ENCODE measurements around the gene KDM2A.

KDM2A gene

GRCh38 chr11:67239783-67240575 is 120.9 kb downstream of the KDM2A start:
- peak; percentile 92 for DNase-seq

- peak; percentile 86 for DNase-seq
Observed at GRCh38 chr11:67240576-67241389, 121.7 kb downstream of the KDM2A start.

GRCh38 chr11:67242548-67242947 is 123.5 kb downstream of the KDM2A start:
- no peak for DNase-seq

- DNase-seq, result no peak
Observed at GRCh38 chr11:67243051-67243450, 124.0 kb downstream of the KDM2A start.

GRCh38 chr11:67245046-67245445 is 126.0 kb downstream of the KDM2A start:
- DNase-seq, result no peak

- no peak for DNase-seq
Observed at GRCh38 chr11:67247946-67248550, 129.0 kb downstream of the KDM2A start.

- no peak for DNase-seq
Observed at GRCh38 chr11:67248653-67249052, 129.6 kb downstream of the KDM2A start.

- no peak for DNase-seq
Observed at GRCh38 chr11:67250059-67251043, 131.3 kb downstream of the KDM2A start.

GRCh38 chr11:67251841-67252240 is 132.8 kb downstream of the KDM2A start:
- DNase-seq, result no peak

- peak; percentile 59 for DNase-seq
Observed at GRCh38 chr11:67252831-67253239, 133.8 kb downstream of the KDM2A start.

- DNase-seq, result peak; percentile 54
Observed at GRCh38 chr11:67253872-67254624, 135.0 kb downstream of the KDM2A start.

GRCh38 chr11:67254798-67255197 is 135.7 kb downstream of the KDM2A start:
- DNase-seq, result peak; percentile 53

- no peak for DNase-seq
Observed at GRCh38 chr11:67255353-67255752, 136.3 kb downstream of the KDM2A start.

GRCh38 chr11:67255864-67256263 is 136.8 kb downstream of the KDM2A start:
- DNase-seq, result peak; percentile 55

GRCh38 chr11:67256477-67257135 is 137.5 kb downstream of the KDM2A start:
- peak; percentile 55 for DNase-seq

GRCh38 chr11:67260406-67260805 is 141.3 kb downstream of the KDM2A start:
- DNase-seq, result no peak

- peak; percentile 82 for DNase-seq
Observed at GRCh38 chr11:67260885-67261639, 142.0 kb downstream of the KDM2A start.

GRCh38 chr11:67261640-67261945 is 142.5 kb downstream of the KDM2A start:
- no peak for DNase-seq

GRCh38 chr11:67261946-67262681 is 143.1 kb downstream of the KDM2A start:
- no peak for DNase-seq

Data from activated CD8-positive, alpha-beta memory T cell treated with anti-CD3 and anti-CD28 coated beads for 24 hours (primary cell).